CD14-positive monocyte (primary cell): ENCODE results near the gene TRPM2. TPM values are rescaled to one million over a fixed set of nuclear protein-coding genes. Genes with fewer than 3 reads are reported as not detected.

Source experiments
- DNase-seq, 3 donors: peaks; one replicate each; pipeline ENCODE4 v3.0.0-alpha.2; 2011 to 2022
- H2AFZ ChIP-seq: 2 replicates; pipeline ENCODE4 v1.6.0; 2012; ENCODE audit warnings: mild to moderate bottlenecking, low read depth, low read length, inconsistent platforms; ENCODE audit not compliant: insufficient read depth, poor library complexity, severe bottlenecking
- H3K27ac ChIP-seq, 2 donors: 1 replicate in 1 of 2; 2 replicates in 1 of 2; pipeline ENCODE4 v1.5.1; 2012 to 2013; ENCODE audit warnings: low read length in 2 of 2, control low read depth in 1 of 2, inconsistent platforms in 1 of 2, low read depth in 1 of 2, mild to moderate bottlenecking in 1 of 2
- H3K27me3 ChIP-seq, 2 donors: one replicate each; pipeline versions ENCODE4 v1.6.0 to v1.6.1; 2011 to 2013; ENCODE audit warnings: low read length in 2 of 2; ENCODE audit not compliant: control insufficient read depth in 2 of 2, insufficient read depth in 2 of 2
- H3K36me3 ChIP-seq, 2 donors: replicated peaks in 1 of 2; 1 replicate in 1 of 2; 2 replicates in 1 of 2; pipeline versions ENCODE4 v1.5.1 to v1.6.1; 2012 to 2013; ENCODE audit warnings: low read length in 2 of 2, control low read depth in 1 of 2, inconsistent platforms in 1 of 2, mild to moderate bottlenecking in 1 of 2; ENCODE audit not compliant: insufficient read depth in 2 of 2, control insufficient read depth in 1 of 2
- H3K4me1 ChIP-seq, 2 donors: 1 replicate in 1 of 2; 2 replicates in 1 of 2; pipeline versions ENCODE4 v1.5.1 to v1.6.1; 2012 to 2013; ENCODE audit warnings: low read length in 2 of 2, control low read depth in 1 of 2, inconsistent platforms in 1 of 2, mild to moderate bottlenecking in 1 of 2, moderate library complexity in 1 of 2; ENCODE audit not compliant: insufficient read depth in 2 of 2, control insufficient read depth in 1 of 2
- H3K4me2 ChIP-seq: replicated peaks from 2 replicates; pipeline ENCODE3; 2012; ENCODE audit warnings: low read length, moderate library complexity, mild to moderate bottlenecking; ENCODE audit not compliant: poor library complexity, severe bottlenecking; ENCODE audit errors: extremely low read depth
- H3K4me3 ChIP-seq, 3 experiments: fragments of 200-600 bp in 1 of 3; sonication (generic) in 1 of 3; replicated peaks in 1 of 3; 1 replicate in 2 of 3; 2 replicates in 1 of 3; pipeline ENCODE4 v1.5.1; 2011 to 2013; ENCODE audit warnings: low read length in 3 of 3, mild to moderate bottlenecking in 3 of 3, control low read depth in 2 of 3, low read depth in 2 of 3, inconsistent platforms in 1 of 3, moderate library complexity in 1 of 3
- H3K79me2 ChIP-seq: 2 replicates; pipeline ENCODE4 v1.6.0; 2012; ENCODE audit warnings: mild to moderate bottlenecking, control low read depth, inconsistent platforms, low read length, moderate library complexity; ENCODE audit not compliant: insufficient read depth
- H3K9ac ChIP-seq: 2 replicates; pipeline ENCODE4 v1.6.0; 2017; ENCODE audit warnings: low read length, mild to moderate bottlenecking; ENCODE audit not compliant: insufficient read depth, poor library complexity, severe bottlenecking
- H3K9me3 ChIP-seq, 2 donors: replicated peaks in 1 of 2; 1 replicate in 1 of 2; 2 replicates in 1 of 2; pipeline versions ENCODE4 v1.5.1 to v1.6.1; 2012 to 2013; ENCODE audit warnings: low read length in 2 of 2, control low read depth in 1 of 2; ENCODE audit not compliant: control insufficient read depth in 1 of 2, insufficient read depth in 1 of 2
- H4K20me1 ChIP-seq: 2 replicates; pipeline ENCODE4 v1.6.0; 2012; ENCODE audit warnings: mild to moderate bottlenecking, low read length, control low read depth, moderate library complexity; ENCODE audit not compliant: insufficient read depth
- H3K27ac Mint-ChIP-seq, 7 donors: one replicate each; pipeline ENCODE4 v1.8.0; 2020; ENCODE audit warnings: mild to moderate bottlenecking in 7 of 7, mixed read lengths in 7 of 7, moderate library complexity in 6 of 7, inconsistent platforms in 2 of 7
- H3K27me3 Mint-ChIP-seq, 3 donors: one replicate each; pipeline ENCODE4 v1.8.0; 2021 to 2022; ENCODE audit warnings: low read depth in 3 of 3, mild to moderate bottlenecking in 3 of 3, mixed read lengths in 3 of 3, moderate library complexity in 3 of 3, inconsistent platforms in 1 of 3
- H3K36me3 Mint-ChIP-seq, 2 donors: one replicate each; pipeline ENCODE4 v1.8.0; 2020; ENCODE audit warnings: mixed read lengths in 2 of 2, inconsistent platforms in 1 of 2, mild to moderate bottlenecking in 1 of 2
- H3K4me1 Mint-ChIP-seq: one replicate; pipeline ENCODE4 v1.8.0; 2020; ENCODE audit warnings: mild to moderate bottlenecking, mixed read lengths
- H3K4me3 Mint-ChIP-seq, 2 donors: one replicate each; pipeline ENCODE4 v1.8.0; 2020; ENCODE audit warnings: mild to moderate bottlenecking in 2 of 2, mixed read lengths in 2 of 2, moderate library complexity in 1 of 2
- H3K9me3 Mint-ChIP-seq, 7 donors: one replicate each; pipeline ENCODE4 v1.8.0; 2020 to 2022; ENCODE audit warnings: mixed read lengths in 7 of 7, mild to moderate bottlenecking in 6 of 7, moderate library complexity in 6 of 7, inconsistent platforms in 2 of 7
- WGBS: methylation state at CpG from one replicate; pipeline ENCODE4 v1.1.5; 2013; ENCODE audit warnings: missing lambda C conversion rate; ENCODE audit not compliant: insufficient coverage; 5-methylcytosine and 5-hydroxymethylcytosine counted together
- intact Hi-C, 2 donors: fragments of 100-400 bp; cut with micrococcal nuclease; formaldehyde crosslinking; loops; one replicate each; pipeline versions ENCODE4 v1.15.0 to v1.15.1; 2023
- polyA plus RNA-seq, 3 donors: library from polyadenylated mRNA; depleted of rRNA in 1 of 3; unstranded in 2 of 3; stranded (reverse) in 1 of 3; fragments of 300-500 nt in 2 of 3; fragments of >200 nt in 1 of 3; fragmentation: Illumina TruSeq in 2 of 3; gene quantifications; 1 replicate in 2 of 3; 2 replicates in 1 of 3; pipeline ENCODE4 v1.2.3, GENCODE V29; 2012 to 2021
- TF ChIP-seq, protein P1 (sequence below): fragments of 200-600 bp; IDR thresholded peaks from one replicate; pipeline ENCODE4 v1.8.0; 2022; ENCODE audit warnings: antibody characterized with exemption, mild to moderate bottlenecking

The TRPM2 gene
- polyA plus RNA-seq, 3 donors = 7.6 to 21.6 (median 12.2) TPM

DNA sequence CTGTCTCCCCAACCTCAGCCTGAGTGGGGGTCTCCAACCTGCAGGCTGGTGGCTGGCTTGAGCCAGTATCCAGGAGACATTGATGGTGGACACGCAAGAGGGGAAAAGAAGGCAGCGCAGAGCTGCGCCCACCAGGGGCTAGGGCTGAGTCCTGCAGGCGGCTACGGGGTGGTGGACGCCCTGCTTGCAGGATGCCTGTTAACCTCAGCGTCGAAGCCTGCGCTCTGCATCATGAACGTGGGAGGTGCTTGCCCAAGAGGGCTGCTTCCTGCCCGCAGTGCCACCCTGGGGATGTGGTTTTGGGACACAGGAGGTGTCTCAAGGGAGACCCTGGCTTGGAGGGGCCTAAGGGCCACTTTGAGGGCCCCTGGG, 25.8 kb upstream of the TRPM2 start:
- H3K4me2 ChIP-seq = no peak overlapping the region
- TF ChIP-seq, protein P1, sequence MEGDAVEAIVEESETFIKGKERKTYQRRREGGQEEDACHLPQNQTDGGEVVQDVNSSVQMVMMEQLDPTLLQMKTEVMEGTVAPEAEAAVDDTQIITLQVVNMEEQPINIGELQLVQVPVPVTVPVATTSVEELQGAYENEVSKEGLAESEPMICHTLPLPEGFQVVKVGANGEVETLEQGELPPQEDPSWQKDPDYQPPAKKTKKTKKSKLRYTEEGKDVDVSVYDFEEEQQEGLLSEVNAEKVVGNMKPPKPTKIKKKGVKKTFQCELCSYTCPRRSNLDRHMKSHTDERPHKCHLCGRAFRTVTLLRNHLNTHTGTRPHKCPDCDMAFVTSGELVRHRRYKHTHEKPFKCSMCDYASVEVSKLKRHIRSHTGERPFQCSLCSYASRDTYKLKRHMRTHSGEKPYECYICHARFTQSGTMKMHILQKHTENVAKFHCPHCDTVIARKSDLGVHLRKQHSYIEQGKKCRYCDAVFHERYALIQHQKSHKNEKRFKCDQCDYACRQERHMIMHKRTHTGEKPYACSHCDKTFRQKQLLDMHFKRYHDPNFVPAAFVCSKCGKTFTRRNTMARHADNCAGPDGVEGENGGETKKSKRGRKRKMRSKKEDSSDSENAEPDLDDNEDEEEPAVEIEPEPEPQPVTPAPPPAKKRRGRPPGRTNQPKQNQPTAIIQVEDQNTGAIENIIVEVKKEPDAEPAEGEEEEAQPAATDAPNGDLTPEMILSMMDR = no peak
- no peak overlapping the region for H2AFZ ChIP-seq
- peak overlapping the region in 1 of 7 donors; percentile 26 for H3K27ac Mint-ChIP-seq
- peaks cover 45 to 52% of the 10 kb centered on the region in 2 donors for H3K36me3 ChIP-seq
- H3K27me3 Mint-ChIP-seq = no peaks in the 10 kb centered on the region
- no peak overlapping the region for H3K27ac ChIP-seq
- no peak overlapping the region for H3K9ac ChIP-seq
- no peak for DNase-seq
- H3K9me3 ChIP-seq = no peaks in the 10 kb centered on the region
- intact Hi-C loops = no loop called here
- no peak overlapping the region for H3K4me3 ChIP-seq
- peaks cover 25 to 46% of the 10 kb centered on the region in 2 donors for H3K36me3 Mint-ChIP-seq
- H3K4me1 Mint-ChIP-seq = no peaks in the 10 kb centered on the region
- no peaks in the 10 kb centered on the region for H3K9me3 Mint-ChIP-seq
- H3K4me3 Mint-ChIP-seq = no peak overlapping the region
- no peaks in the 10 kb centered on the region for H3K27me3 ChIP-seq
- H3K4me1 ChIP-seq = no peaks in the 10 kb centered on the region
- H4K20me1 ChIP-seq = peaks cover 13% of the 10 kb centered on the region
- WGBS = 59% methylated on average over 6 of the region's 11 CpGs
- H3K79me2 ChIP-seq = no peaks in the 10 kb centered on the region

DNA sequence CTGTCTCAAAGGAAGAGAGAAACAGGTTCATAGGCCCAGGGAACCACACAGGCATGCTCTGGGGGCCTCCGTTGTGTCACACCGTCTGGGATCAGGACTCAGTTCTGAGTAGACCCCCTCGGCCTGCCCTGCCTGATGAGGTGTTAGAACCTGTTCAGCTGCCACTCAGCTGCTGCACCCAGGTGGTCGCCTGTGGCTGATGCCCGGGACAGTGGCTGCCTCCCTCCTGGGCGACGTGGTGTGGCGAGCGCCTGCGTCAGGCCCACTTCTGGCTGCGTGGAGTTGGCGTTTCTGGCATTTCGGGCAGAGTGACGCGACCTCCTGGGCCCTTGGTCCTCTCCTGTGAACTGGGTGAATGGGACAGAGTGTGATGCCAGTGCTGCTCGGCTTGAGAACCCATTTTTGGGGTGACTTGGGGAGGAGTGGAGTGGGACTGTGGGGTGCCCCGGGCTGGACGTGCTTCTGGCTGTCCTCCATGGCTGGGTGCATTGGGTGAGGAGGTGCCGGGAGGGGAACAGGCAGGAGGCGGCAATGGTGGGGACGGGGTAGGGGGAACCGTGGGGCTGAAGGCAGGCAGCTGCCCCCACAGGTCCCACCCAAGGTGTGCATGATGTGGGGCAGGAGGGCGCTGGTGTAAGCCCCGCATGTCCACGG, 25.1 kb upstream of the TRPM2 start:
- 91% methylated on average over 20 of the region's 25 CpGs for WGBS
- intact Hi-C loops = no loop called here
- Histone ChIP-seq H3K9me3 (no peaks in the 10 kb centered on the region), H3K4me2 (no peak overlapping the region), H3K27me3 (no peaks in the 10 kb centered on the region), H3K9ac (no peak overlapping the region), H4K20me1 (peaks cover 13% of the 10 kb centered on the region), H3K36me3 (peaks cover 38 to 47% of the 10 kb centered on the region in 2 donors), H3K27ac (no peak overlapping the region), H3K4me1 (no peaks in the 10 kb centered on the region), H2AFZ (no peak overlapping the region), H3K4me3 (no peak overlapping the region), H3K79me2 (no peaks in the 10 kb centered on the region)
- Mint-ChIP-seq H3K36me3 (peaks cover 20 to 41% of the 10 kb centered on the region in 2 donors), H3K27ac (peak overlapping the region in 3 of 7 donors; percentile 15 to 77 (median 19)), H3K4me3 (no peak overlapping the region), H3K4me1 (no peaks in the 10 kb centered on the region), H3K27me3 (no peaks in the 10 kb centered on the region), H3K9me3 (no peaks in the 10 kb centered on the region)
- TF ChIP-seq, protein P1 = no peak
- DNase-seq = no peak
